Measurements from ENCODE around the gene PNPLA7. TPM values are rescaled to one million over a fixed set of nuclear protein-coding genes. Genes with fewer than 3 reads are reported as not detected.
A peak's percentile ranks its signal among the peaks of the same experiment; 100 is the strongest.
"Not testable (repeated sequence)": the region's sequence is repeated elsewhere in the genome, so short reads cannot be mapped to it uniquely, and the experiment has no call there.

PNPLA7 gene
- total RNA-seq, 2 donors from 2014 or later = 7.3 to 7.5 TPM

DNA sequence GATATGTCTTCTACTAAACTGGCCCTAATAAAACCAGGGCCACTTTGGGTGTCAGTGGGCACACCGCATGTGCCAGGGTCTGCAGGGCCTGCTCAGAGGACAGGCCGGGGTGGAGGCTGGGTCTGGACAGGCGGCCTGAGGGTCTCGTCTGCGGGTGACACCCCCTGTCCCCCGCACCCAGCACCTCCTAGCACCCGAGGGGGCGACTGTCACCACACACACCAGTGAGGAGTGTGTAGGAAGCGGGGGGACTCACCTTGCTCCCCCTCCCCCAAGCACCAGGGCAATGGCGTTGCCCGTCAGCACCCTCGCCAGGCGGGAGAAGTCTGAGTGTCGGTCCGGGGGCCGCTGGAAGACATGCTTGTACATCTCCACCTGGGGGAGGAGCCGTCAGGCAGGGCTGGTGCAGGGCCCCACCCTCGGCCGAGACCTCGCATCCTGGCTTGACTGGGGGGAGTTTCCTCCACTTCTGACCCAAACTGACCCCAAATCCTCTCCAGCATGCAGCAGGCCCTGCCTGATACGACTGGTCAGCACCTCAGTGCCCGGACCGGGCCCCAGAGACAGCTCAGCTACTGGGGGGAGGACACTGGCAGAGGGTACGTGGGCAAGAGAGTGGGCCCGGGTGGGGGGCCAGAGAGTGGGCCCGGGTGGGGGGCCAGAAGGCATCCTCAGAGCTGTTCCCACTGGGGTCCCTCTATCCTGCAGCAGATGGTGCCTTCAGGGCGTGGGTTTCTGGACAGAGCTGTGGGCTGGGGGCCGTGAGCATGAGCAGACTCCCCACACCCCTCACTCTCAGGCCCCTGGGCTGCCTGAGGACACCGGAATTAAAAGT, 72.2 kb downstream of the PNPLA7 start:
- H3K27me3 Mint-ChIP-seq = no peaks in the 10 kb centered on the region
- H3K36me3 Mint-ChIP-seq (ENCODE audit: low read depth) = no peaks in the 10 kb centered on the region
- H3K4me3 Mint-ChIP-seq = no peak overlapping the region
- H3K9me3 ChIP-seq (ENCODE audit: control insufficient read depth, low read length, poor library complexity, severe bottlenecking) = no peaks in the 10 kb centered on the region
- H3K27ac Mint-ChIP-seq = no peak overlapping the region
- no peak for DNase-seq
- ATAC-seq = no peak
- H3K4me1 Mint-ChIP-seq = no peaks in the 10 kb centered on the region

DNA sequence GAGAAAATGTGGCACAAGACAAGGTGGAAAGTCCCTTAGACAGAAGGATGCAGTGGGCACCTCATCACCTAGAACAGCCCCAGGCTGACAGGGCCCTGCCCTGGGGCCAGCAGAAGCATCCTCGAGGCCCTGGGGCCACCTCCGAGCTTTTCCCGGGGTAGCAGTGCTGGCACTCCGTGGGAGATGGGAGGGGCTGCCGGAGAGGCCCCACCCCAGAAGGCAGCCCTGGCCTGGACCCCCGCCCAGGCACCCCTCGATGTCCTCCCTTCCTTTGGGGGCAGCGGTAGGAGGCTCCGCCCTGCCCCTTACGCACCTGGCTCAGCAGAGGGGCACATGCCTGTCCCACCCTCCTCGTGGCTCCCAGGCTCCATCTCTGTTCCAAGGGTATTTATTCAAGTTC, 73.3 kb downstream of the PNPLA7 start:
- DNase-seq = no peak
- H3K36me3 Mint-ChIP-seq (ENCODE audit: low read depth) = no peaks in the 10 kb centered on the region

DNA sequence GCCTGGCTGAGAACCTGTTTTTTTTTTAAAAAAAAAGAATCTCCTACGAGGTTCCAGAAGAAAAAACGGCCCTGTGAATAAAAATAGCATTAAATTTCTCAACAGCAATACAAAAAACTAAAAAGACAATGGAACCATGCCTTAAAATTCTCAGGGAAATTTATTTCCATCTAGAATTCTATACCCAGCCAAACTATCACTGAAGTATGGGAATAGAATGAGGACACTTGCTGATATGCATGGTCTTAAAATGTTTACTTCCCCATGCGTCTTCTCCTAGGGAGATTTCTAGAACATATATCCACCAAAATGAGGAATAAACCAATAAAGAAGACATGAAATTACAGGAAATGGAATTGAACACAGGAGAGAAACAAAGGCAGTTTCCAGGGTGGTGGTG, 74.5 kb downstream of the PNPLA7 start:
- no peak overlapping the region for H3K27ac Mint-ChIP-seq
- DNase-seq = no peak
- no peak overlapping the region for H3K4me3 Mint-ChIP-seq
- H3K9me3 ChIP-seq (ENCODE audit: control insufficient read depth, low read length, poor library complexity, severe bottlenecking) = no peaks in the 10 kb centered on the region
- ATAC-seq = no peak
- H3K4me1 Mint-ChIP-seq = peaks cover 2% of the 10 kb centered on the region
- no peaks in the 10 kb centered on the region for H3K27me3 Mint-ChIP-seq
- H3K36me3 Mint-ChIP-seq (ENCODE audit: low read depth) = peaks cover 2% of the 10 kb centered on the region

More for the DNA sequence above, 73.3 kb downstream of the PNPLA7 start:
- no peaks in the 10 kb centered on the region for H3K9me3 ChIP-seq (ENCODE audit: control insufficient read depth, low read length, poor library complexity, severe bottlenecking)
- ATAC-seq = no peak
- Mint-ChIP-seq H3K4me3 (no peak overlapping the region), H3K27me3 (no peaks in the 10 kb centered on the region), H3K27ac (no peak overlapping the region), H3K4me1 (no peaks in the 10 kb centered on the region)

DNA sequence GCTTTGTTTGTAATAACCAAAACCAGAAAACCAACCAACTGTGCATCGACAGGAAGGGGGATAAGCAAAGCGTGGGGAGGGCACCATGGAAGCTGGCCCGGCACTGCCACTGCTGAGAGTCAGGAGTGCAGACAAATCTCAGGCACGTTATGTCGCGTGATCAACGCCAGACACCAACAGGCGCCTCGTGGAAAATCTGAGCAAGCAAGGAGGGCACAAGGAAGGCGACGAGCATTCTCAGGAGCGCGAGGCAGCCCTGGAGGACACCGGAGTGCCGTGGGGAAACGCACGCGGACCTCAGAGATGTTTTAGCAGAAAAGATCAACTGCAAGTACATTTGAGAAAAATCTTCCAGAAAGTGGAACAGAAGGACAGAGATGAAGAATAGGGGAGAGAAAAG, 75.9 kb downstream of the PNPLA7 start:
- Mint-ChIP-seq H3K27ac (no peak overlapping the region), H3K4me1 (peaks cover 4% of the 10 kb centered on the region), H3K36me3 (ENCODE audit: low read depth) (peaks cover 2% of the 10 kb centered on the region), H3K27me3 (no peaks in the 10 kb centered on the region), H3K4me3 (no peak overlapping the region)
- DNase-seq (no peak), ATAC-seq (no peak)
- H3K9me3 ChIP-seq (ENCODE audit: control insufficient read depth, low read length, poor library complexity, severe bottlenecking) = no peaks in the 10 kb centered on the region

DNA sequence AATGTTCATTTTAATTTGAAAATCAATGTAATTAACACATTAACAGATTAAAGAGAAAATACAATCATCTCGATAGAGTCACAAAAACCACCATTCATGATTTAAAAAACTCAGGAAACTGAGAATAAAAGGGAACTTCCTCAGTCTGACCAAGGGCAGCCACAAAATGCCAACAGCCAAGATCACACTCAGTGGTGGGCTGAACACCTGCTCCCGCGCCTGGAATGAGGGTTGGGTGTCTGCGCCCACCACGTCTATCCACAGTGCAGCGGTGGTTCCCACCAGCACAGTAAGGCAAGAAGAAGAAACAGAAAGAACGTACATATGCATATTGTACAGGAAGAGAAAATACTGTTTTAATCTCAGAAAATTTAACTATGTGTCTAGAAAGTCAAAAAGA, 79.4 kb downstream of the PNPLA7 start:
- Mint-ChIP-seq H3K27ac (no peak overlapping the region), H3K4me1 (peaks cover 11% of the 10 kb centered on the region), H3K4me3 (no peak overlapping the region), H3K36me3 (ENCODE audit: low read depth) (peaks cover 2% of the 10 kb centered on the region), H3K27me3 (no peaks in the 10 kb centered on the region)
- no peak for ATAC-seq
- no peaks in the 10 kb centered on the region for H3K9me3 ChIP-seq (ENCODE audit: control insufficient read depth, low read length, poor library complexity, severe bottlenecking)
- no peak for DNase-seq

DNA sequence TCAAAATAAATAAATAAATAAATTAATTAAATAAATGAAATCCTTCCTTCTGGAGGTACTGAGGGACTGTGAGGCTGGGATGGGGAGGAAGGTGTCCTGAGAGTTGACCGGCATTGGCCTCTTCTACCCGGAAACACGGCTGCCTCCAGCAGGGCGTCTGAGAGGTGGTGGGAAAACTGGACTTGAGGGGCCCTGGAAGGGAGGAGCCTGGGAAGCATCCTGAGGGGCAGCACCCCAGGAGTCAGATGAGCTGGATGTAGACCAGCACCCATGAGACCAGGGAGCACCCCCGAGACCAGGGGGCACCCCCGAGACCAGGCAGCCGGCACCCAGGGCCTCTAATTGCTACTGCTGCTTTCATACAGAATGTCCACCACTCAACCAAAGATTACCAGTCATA, 82.3 kb downstream of the PNPLA7 start:
- H3K4me3 Mint-ChIP-seq = no peak overlapping the region
- H3K27ac Mint-ChIP-seq = no peak overlapping the region

DNA sequence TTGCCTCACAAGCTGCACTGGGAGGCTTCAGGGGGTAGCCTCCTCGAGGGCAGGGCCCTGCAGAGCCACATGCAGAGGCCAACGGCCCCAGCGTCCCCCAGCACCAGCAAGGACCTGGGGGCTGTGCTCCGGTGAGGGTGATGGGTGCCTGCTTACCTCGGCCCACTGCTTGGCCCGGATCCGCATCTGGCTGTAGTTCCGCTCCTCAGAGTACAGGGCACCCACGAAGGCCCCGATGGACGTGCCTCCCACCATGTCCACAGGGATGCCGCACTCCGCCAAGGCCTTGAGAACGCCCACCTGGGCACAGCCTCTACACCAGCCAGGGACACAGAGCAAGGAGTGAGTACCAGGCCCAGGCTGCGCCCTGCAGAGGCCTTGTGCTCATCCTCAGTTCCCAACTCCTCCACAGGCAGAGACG, 83.0 kb downstream of the PNPLA7 start:
- Mint-ChIP-seq H3K27me3 (no peaks in the 10 kb centered on the region), H3K36me3 (ENCODE audit: low read depth) (peaks cover 2% of the 10 kb centered on the region), H3K4me3 (no peak overlapping the region), H3K4me1 (peaks cover 14% of the 10 kb centered on the region), H3K27ac (no peak overlapping the region)
- DNase-seq (no peak), ATAC-seq (no peak)
- H3K9me3 ChIP-seq (ENCODE audit: control insufficient read depth, low read length, poor library complexity, severe bottlenecking) = no peaks in the 10 kb centered on the region

More for the DNA sequence above, 82.3 kb downstream of the PNPLA7 start:
- Mint-ChIP-seq H3K27me3 (no peaks in the 10 kb centered on the region), H3K4me1 (peaks cover 13% of the 10 kb centered on the region), H3K36me3 (ENCODE audit: low read depth) (peaks cover 2% of the 10 kb centered on the region)
- H3K9me3 ChIP-seq (ENCODE audit: control insufficient read depth, low read length, poor library complexity, severe bottlenecking) = no peaks in the 10 kb centered on the region
- no peak for ATAC-seq
- DNase-seq = no peak

DNA sequence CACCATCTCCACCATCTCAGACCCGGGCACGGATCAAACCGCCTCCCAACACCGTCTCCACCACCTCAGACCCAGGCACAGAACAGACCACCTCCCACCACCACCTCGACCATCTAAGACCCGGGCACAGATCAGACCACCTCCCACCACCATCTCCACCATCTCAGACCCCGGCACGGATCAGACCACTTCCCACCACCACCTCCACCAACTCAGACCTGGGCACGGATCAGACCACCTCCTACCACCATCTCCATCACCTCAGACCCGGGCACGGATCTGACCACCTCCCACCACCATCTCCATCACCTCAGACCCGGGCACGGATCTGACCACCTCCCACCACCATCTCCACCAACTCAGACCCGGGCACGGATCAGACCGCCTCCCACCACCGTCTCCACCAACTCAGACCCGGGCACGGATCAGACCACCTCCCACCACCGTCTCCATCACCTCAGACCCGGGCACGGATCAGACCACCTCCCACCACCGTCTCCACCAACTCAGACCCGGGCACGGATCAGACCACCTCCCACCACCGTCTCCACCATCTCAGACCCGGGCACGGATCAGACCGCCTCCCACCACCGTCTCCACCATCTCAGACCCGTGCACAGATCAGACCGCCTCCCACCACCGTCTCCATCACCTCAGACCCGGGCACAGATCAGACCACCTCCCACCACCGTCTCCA, 83.7 kb downstream of the PNPLA7 start:
- H3K4me3 Mint-ChIP-seq, H3K27ac Mint-ChIP-seq: not testable (repeated sequence)
- H3K4me1 Mint-ChIP-seq = peaks cover 14% of the 10 kb centered on the region

DNA sequence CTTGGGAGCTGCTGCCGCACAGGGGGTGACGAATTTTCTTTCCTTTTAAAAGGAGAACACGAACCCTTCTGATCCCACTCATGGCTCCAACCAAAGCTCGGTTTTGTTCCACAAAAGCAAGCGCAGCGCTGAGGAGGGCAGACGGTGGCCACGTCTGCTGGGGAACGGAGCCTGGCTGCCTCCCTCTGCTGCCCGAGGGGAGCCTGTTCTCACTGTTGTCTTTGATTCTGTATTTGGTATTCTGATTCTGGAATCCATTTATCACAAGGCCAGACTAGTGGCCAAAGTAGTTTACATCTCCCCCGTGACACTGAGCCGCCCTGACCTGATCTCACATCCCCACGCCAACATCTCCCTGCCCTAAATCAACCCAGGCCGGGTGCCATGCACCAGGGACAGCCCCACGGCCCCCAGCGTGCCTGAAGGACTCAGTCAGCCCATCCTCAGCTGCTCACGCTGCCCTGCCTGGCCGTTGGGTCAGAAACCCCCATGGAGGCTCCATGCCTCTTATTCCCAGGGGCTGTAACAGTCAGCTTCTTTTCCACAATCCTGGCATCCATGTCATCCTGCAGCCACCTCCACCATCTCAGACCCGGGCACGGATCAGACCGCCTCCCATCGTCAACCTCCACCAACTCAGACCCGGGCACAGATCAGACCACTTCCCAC, 84.3 kb downstream of the PNPLA7 start:
- H3K9me3 ChIP-seq (ENCODE audit: control insufficient read depth, low read length, poor library complexity, severe bottlenecking) = no peaks in the 10 kb centered on the region
- Mint-ChIP-seq H3K27me3 (no peaks in the 10 kb centered on the region), H3K4me3 (no peak overlapping the region), H3K4me1 (peaks cover 16% of the 10 kb centered on the region), H3K27ac (no peak overlapping the region), H3K36me3 (ENCODE audit: low read depth) (no peaks in the 10 kb centered on the region)
- no peak for ATAC-seq
- DNase-seq = peak in 1 of 3 donors; percentile 4

More for the DNA sequence above, 83.7 kb downstream of the PNPLA7 start:
- not testable (repeated sequence) for DNase-seq; H3K27me3 Mint-ChIP-seq; H3K36me3 Mint-ChIP-seq (ENCODE audit: low read depth); H3K9me3 ChIP-seq (ENCODE audit: control insufficient read depth, low read length, poor library complexity, severe bottlenecking); ATAC-seq

DNA sequence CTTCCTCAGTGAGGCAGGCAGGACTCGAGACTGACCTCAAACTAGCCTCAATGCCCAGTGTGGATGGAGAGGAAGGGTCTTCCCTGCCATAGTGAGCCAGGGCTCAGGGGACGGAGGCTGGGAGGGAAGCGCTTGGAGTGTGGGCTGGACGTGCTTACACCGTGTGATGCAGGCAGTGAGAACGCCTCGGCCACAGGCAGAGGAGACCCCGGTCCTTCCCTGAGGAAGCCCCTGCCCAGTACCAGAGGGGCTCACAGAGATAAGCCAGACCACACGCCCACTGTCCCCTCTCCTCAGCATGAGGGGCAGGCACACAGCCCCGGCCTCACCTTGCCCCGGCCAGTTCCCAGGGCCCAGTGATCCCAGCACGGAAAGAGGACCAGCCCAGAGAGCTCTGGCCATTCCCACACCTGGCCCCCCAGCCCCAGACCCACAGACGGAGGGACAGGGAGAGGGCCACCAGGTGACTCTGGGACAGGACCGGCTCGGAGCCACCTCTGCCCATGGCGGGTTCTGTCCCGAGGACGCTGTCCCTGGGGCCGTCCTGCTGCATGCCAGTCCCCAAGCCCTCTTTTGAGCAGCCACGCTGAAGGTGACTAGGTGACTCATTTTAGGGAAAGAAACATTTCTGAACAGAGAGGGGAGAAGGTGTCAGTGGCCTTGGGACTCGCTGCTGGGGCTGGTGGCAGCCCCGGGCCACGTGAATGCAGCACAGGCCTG, 85.0 kb downstream of the PNPLA7 start:
- no peak overlapping the region for H3K27ac Mint-ChIP-seq
- H3K4me3 Mint-ChIP-seq = no peak overlapping the region
- ATAC-seq (no peak), DNase-seq (no peak)
- H3K36me3 Mint-ChIP-seq (ENCODE audit: low read depth) = no peaks in the 10 kb centered on the region
- no peaks in the 10 kb centered on the region for H3K9me3 ChIP-seq (ENCODE audit: control insufficient read depth, low read length, poor library complexity, severe bottlenecking)
- peaks cover 14% of the 10 kb centered on the region for H3K4me1 Mint-ChIP-seq
- no peaks in the 10 kb centered on the region for H3K27me3 Mint-ChIP-seq

DNA sequence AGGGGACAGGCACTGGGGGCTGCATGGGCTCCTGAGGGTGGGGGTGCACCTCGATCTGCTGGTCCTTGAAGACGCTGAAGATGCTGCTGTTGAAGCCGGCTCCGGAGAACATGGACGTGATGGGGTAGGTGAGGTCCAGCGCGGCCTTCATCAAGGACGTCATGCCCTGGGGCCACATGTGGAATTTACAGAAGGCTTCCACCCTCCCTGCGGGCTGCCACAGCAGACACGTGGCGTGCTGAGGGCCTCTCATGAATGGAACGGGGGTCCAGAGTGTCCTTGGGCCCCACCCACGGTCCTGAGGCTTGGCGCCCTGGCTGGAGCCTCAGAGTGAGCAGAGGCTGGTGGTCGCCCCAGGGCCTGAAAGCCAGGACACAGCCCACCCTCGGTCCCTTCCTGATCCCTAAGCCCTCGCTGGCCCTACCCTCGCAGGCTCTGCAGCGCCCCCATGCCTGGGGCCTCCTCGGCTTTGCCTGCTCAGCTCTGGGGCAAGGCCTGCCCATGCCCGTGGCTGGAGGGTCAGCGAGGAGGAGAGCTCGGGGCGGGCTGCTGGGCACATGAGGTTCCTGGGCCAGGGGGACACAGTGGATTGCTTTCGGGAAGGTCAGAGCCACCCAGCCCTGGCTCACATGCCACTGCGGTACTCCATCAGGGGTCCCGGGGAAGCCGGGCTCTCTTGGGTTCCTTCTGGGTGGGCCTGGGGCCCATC, 85.8 kb downstream of the PNPLA7 start:
- ATAC-seq = no peak
- no peak for DNase-seq
- Mint-ChIP-seq H3K4me3 (no peak overlapping the region), H3K4me1 (peaks cover 18% of the 10 kb centered on the region), H3K36me3 (ENCODE audit: low read depth) (no peaks in the 10 kb centered on the region), H3K27ac (no peak overlapping the region), H3K27me3 (no peaks in the 10 kb centered on the region)
- no peaks in the 10 kb centered on the region for H3K9me3 ChIP-seq (ENCODE audit: control insufficient read depth, low read length, poor library complexity, severe bottlenecking)

DNA sequence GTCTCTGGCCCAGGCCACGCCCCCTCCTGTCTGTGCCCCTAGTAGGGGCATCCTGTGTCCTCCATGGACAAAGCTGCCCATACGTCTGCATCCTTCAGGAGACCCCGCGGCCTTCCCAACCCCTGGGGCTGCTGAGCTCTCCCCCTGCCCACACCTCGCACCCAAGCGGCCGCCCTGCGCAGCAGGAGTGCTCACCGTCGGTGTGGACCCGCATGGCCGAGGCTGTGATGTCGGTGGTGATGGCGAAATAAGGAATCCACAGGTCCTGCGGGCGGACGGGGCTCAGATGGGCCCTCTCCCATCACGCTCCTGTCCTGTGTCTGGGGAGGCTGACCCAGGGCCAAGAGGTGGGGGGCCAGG, 86.3 kb downstream of the PNPLA7 start:
- H3K36me3 Mint-ChIP-seq (ENCODE audit: low read depth) = no peaks in the 10 kb centered on the region
- H3K27me3 Mint-ChIP-seq = no peaks in the 10 kb centered on the region
- ATAC-seq (no peak), DNase-seq (no peak)
- no peak overlapping the region for H3K27ac Mint-ChIP-seq
- peaks cover 16% of the 10 kb centered on the region for H3K4me1 Mint-ChIP-seq
- no peaks in the 10 kb centered on the region for H3K9me3 ChIP-seq (ENCODE audit: control insufficient read depth, low read length, poor library complexity, severe bottlenecking)
- no peak overlapping the region for H3K4me3 Mint-ChIP-seq
